ENCODE data around the gene ZNF511.

Gene ZNF511

DNA sequence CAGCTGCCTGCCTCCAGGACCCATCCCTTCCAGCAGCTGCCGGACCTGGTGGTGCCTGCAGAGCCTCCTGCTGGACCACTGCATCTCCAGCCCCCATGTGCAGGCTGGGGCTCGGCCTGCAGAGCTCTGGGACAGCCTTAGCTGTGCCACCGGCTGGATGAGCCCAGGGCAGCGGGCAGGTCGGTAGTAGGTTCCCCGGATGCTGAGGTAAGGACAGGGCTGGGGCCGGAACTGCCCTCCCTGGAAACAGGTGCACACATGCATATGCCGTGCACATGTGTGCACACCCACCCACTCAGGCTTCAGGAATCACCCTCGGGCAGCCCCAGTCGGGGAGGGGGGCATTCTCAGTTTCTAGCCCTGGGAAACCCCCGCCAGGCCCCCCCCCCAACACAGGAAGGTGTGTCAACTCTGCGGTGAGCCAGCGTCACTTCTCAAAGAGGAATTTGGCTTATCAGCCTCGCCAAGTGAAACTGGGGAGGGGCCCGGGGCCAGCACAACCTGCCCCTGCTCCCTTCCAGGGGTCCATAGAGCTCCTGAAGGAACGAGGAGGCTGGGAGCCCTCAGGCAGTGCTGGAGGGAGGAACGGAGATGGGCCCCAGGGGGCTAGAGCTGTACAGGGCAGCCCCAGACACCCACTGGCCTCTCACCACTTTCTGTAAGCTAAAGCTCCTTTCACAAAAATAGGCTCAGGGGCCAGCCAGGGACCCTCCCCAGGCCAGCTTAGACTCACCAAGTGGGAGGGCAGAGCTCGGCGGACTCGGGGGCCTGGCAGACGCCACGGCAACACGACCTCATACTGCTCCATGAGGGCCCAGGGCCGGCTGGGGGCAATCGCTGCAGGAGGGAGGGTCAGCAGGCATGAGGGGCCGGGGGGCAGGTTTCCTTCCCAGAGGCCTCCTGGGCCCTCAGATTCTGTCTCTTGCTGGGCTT, 33.7 kb upstream of the ZNF511 start:
- DNase-seq, result peak; percentile 94

DNA sequence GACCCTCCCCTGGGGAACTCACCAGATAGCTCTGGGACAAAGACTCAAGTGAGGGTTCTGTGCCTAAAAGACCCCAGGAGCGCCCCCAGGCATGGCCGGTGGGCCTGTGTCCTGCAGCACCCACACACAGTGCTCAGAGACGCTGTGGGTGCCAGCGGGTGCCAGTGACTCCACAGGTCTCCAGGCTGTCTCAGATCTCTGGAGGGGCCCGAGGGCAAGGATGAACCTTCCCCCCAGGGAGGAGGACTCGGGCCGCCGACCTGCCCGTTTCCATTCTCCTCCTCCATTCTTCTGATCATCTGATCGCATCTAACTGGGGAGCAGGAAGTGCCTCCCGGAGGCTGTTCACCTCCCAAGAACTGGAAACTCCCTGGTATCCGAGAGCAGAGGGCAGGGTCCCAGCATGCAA, 33.0 kb upstream of the ZNF511 start:
- peak; percentile 81 for DNase-seq

DNA sequence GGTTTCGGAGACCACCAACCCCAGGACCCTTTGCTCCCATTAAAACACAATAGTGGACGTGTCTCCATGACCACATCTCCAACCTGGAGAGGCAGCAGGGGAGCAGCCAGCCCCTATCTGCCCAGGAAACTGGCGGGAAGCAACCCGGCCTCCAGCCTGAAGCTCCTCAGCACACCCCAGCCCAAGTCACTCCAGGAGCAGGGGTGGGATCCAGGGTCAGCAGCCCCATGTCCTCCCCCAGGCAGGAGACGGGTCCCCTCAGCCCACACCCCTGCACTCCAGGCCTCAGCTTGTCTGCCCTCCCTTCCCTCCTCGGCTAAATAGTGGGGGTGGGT, 32.6 kb upstream of the ZNF511 start:
- no peak for DNase-seq

DNA sequence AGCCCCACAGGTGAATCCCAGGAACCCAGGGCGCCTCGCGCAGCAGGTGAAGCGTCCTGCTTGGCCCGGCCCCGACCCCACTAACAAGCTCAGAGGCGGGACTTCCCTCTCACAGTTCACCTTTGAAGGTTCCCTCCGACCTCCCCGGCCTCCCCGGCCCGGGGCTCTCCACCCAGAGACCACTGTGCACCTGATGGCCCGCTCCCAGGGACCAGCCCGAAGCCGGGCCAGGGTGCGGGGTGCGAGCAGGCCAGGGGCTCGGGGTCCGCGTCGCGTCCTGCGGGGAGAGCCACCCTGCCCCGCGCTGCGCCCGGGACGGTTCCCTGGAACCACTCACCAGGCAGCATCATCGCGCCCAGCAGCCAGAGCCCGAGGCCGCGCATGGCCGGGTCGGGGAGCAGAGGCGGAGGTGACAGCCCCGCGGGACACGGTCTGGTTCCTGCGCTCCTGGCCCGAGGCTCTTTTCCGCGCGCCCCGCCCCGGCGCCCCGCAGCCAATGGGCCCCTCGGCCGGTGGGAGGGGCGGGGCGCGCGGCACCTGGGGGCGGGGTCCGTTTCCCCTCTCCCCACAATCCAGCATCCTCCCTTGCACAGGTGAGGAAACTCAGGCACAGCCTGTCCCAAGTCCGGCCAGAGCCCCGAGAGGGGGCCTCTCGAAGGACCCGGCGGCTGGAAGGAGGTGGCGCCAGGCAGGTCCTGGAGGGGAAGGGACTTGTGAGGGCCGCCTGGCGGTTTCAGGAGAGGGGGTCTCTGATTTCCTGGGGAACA, 32.1 kb upstream of the ZNF511 start, which contains the start of gene ADAM8:
TSS of gene ADAM8 (minus strand) at position 434 of the 767 bp plus-strand sequence. CDS start at position 383, 51 bp downstream.
- DNase-seq, result peak; percentile 89

DNA sequence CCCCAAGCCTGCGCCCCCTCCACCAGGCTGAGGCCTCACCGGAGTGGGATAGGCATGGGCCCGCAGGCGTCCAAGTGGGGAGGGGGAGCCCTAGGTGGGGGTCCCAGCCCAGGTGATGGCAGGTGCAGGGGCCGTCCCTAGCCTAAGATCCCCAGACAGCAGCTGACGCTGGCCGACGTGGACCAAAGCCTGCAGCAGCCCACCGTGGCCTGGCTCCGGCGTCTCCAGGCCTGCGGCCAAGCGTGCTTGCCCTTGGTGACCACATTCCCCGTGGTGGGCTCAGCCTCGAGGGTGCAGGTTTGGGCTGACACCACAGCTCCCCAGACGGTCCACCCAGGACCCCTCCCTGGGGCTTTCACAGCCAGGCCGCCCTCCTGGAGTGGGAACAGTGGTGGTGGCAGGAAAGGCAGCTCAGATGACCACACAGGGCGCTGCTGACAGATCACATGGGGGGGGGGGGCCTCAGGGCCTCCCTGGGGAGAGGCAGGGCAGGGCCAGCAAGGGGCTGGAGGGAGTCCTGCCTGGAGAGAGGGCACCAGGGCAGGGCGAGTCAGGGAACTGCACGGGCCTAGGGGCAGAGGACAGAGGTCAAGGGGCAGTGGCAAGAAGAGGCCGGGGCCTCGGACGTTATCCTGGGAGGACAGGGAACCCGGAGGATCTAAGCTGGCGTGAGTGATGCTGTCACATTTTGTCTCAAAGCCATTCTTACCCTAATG, 31.3 kb upstream of the ZNF511 start:
- DNase-seq, result no peak

DNA sequence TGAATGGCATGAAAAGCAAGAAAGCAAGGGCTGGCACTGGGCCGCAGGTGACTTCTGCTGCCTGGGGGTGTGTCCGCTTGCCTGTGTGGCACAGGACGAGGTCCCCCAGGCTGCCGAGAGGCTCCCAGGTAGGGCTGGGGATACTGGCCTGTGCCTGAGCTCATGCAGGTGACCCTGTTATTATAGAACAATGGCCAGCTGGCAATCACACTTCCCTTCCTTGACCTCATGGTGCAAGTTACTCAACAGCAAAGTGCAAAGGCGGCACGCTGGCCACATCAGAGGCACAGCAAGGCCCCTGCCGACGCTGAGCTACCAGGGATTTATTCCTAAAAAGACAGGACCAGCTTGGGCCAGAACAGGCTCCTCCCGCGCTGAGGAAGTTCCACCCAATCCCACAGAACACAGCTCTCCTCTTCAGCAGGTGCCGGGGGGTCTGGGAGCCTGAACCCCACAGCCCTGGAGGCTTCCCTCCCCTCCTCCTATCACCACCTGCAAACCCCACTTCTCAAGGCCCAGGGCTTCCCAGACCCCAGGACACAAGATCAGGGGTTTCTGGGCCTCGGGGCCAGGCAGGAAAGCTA, 30.6 kb upstream of the ZNF511 start:
- DNase-seq, result no peak

DNA sequence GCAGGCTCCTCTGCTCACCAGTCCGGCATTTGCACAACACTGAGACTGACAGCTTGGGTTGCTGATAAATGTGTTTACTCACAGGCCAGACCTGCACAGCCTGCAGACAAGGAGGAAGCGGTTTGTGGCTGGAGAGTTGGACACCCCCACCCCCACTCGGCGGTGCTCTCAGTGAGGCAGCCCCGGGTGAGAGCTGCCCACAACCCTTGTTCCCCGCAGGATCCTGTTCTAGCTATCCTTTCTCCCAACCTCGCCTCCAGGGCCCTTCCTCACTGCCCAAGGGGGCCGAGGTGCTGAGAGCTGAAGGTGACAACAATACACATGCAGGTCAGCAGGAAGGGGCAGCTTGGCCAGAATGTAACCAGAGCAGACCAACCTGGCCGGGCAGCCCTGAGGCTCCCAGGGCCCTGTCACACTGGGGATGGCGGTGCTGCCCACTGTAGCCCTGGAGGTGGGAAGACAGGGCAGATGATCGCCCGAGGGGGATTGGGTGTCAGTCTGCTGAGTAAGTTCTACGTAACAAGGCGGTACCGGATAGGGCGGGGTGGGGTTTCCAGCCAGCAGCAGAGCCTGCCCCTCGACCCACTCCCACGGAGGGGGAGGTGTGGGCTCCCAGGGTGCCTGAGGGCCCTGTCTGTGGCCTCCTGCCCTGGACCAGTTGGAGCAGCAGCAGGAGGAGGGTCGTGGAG, 30.0 kb upstream of the ZNF511 start:
- peak; percentile 83 for DNase-seq

DNA sequence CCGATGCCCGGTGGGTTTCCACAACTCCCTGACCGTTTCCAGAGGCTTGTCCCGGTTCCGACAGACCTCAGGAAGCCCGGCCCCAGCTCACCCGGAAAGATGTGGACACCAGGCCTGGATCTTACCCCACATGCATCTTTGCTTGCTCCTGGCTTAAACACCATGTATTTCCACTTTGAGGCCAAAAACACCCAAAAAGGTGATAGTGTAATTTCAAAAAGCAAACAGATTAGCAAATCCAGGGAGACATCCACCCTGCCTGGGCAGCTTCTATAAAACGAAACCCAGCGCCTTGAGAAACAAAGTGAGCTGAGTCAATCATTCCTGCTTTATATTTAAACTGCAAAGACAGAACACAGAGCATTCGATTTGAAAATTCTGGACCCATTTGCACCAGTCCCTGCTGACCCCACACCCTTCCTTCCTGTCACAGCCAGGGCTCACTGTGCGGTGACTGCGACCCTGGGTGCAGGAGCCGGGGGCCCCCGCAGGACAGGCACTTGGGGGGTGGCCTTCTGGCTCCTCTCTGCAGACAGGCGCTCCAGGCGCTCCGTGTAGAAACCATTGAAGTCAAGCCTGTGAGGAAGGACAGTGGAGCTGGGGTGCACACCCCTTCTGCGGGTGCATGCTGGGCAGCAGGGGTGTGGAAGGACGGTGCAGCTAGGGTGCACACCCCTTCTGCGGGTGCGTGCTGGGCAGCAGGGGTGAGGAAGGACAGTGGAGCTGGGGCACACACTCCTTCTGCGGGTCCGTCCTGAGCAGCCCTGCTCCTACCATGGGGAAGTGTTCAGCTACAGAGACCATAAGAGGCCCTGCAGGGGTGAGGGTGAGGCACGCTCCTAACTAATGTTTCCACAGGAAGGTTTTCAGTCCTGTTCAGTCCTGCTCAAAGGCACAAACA, 29.1 kb upstream of the ZNF511 start:
- DNase-seq, result no peak

DNA sequence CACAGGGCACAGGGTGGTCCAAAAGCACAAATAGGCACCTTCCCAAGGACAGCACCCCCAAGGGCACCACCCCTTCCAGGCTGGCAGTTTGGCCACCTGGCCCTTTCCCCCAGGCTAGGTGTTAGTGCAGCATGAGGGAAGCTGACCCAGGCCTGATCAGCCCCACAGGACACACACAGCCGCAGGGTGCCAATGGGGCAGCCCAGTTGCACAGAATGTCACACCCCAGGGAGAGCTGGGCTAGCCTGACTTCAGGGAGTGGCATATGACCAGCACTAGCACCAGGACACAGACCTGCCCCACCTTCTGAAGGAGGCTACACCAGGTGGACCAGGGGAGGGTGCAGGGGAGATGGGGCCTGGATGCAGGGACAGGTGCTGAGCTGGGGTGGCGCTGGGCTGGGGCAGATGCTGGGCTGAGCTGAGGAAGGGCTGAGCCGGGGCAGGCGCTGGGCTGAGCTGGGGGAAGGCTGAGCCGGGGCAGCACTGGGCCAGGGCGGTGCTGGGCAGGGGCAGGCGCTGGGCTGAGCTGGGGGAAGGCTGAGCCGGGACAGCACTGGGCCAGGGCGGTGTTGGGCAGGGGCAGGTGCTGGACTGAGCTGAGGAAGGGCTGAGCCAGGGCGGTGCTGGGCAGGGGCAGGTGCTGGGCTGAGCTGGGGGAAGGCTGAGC, 28.2 kb upstream of the ZNF511 start:
- no peak for DNase-seq

DNA sequence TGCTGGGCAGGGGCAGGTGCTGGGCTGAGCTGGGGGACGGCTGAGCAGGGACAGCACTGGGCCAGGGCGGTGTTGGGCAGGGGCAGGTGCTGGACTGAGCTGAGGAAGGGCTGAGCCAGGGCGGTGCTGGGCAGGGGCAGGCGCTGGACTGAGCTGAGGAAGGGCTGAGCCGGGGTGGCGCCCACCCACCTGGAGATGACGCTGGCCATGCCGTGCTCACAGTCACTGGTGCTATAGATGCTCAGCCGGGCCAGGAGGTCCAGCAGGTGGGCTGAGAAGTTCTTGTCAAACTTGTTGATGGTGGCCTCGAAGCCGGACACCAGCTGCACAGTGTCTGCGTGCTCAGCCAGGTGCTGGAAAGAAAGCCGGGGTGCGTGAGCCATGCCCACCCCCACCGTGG, 27.6 kb upstream of the ZNF511 start:
- DNase-seq, result no peak

DNA sequence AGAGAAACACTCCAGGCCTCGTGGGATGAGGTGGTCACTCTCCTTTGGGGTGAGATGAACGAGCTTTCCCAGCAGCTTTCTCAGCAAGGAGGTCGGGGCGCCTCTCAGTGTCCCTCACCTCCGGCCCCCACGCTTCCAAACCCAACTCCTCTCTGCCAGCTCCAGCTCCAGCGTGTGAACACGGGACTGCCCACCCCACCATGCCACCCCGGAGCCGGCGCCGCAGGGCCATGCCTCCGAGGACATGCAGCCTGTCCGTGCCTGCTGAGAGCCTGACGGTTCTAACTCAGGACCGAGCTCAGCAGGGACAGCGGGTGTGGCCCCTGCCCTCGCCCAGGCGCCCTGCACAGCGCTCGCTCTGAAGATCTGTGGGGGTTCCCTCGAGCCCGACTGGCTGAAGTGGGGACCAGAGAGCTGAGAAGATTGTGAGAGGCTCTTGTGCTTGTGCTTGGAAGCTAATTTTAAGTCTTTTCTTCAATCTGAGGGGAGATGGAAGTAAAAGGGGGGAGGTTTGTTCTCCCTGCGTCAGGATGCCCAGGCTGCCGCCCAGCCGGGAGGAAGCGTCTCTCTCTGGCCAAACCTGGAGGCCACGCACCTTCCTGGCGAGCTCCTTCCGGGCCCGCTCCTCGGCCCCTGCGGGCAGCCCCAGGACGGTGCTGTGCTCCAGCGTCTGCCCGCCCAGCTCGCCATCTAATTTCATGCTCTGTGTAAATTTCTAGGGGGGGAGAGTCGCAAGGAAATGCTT, 26.9 kb upstream of the ZNF511 start:
- DNase-seq, result no peak

DNA sequence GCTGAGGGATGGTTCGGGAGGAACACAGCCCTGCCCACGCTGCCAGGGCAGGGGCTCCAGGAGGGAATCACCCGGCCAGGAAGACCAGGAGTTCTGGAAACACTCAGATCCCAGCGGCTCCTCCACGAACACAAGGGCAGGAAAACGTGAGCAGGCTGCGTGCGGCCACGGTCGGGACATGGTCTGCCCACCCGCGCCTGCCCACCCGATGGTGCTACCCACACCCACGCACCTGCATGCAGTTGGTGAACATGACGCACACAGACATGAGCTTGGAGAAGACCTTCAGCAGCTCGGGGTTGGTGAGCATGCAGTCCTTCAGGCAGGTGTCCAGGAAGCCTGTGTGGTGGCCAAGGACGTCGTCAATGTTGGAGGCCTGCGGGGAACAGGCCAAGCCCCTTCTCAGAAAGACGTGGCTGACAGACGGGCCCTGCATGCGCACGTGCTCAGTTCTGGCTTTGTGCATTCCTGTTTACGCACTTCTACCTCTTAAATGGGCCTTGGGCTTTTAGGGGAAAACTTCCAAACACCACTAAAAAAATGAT, 25.8 kb upstream of the ZNF511 start:
- DNase-seq, result no peak

DNA sequence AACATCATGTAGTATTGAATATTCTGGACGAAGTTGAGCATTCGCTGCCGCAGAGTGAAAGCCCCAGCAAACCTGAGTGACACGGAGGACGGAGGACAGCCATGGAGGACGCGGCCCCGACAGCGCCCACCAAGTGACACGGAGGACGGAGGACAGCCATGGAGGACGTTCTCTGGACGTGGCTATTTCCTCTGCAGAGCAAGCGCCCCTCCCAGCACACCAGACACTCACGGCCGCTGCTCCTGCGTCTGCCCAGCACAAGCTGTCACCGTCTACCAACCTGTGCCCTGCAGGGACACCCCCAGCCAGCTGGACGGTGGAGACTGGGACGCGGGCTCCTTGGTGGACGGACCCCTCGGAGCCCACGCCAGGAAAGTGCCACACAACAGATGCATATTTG, 24.8 kb upstream of the ZNF511 start:
- DNase-seq, result no peak

DNA sequence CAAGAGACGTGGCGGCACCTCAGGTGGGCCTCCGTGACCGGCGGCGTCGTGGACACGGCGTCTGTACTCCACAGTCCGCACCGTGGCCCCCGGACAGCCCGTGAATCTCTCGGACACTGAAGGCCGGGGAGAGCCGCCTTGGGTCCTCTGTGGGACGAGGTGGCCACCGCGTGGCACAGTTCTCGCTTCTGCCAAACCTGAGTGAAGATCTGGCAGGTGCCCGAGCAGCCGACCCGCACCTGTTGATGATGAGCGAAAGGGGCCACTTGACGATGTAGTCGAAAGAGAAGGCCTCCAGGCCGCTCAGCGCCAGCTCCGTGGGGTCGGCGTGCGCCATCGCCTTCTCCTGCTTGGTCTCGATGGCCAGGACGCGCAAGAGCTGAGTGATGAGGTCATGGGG, 23.5 kb upstream of the ZNF511 start:
- no peak for DNase-seq

DNA sequence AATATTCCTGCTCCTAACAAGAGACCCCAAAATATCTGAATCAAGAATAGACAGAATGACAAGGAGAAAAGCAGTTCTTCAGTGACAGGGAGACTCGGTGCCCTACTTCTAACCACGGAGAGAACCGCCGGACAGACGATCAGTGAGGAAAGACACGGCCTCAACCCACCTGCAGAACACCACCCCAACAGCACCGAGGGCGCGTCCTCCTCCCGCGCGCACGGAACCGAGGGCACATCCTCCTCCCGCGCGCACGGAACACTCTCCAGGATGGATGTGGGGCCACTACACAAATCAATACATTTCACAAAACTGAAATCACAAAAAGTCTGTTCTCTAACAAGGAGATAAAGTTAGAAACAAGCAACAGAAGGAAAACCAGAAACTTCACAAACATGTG, 22.3 kb upstream of the ZNF511 start:
- DNase-seq, result no peak

DNA sequence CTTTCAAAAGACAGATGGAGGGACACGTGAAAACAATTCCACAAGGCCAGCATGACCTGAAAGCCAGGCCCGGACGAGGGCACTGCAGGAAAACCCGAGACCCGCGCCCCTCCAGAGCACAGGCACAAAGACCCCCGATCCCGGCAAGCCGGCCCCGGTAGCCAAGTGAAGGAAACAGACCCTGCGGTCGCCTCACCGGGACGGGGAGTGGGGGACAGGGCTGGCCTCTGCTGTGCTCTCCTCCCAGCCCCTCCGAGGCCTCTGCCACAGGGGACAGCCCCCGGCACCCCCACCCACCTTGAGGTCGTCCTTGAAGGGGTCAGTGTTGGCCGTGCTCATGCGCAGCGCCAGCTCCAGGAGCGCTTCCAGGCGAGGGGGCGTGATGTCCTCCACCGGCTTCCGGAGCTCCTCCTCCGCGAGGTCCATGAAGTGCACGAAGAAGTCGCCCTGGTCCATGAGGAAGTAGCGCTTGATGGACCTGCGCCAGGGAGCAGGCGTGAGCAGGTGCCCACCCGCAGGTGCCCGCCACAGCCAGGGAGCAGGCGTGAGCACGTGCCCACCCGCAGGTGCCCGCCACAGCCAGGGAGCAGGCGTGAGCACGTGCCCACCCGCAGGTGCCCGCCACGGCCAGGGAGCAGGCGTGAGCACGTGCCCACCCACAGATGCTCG, 20.7 kb upstream of the ZNF511 start:
- no peak for DNase-seq

DNA sequence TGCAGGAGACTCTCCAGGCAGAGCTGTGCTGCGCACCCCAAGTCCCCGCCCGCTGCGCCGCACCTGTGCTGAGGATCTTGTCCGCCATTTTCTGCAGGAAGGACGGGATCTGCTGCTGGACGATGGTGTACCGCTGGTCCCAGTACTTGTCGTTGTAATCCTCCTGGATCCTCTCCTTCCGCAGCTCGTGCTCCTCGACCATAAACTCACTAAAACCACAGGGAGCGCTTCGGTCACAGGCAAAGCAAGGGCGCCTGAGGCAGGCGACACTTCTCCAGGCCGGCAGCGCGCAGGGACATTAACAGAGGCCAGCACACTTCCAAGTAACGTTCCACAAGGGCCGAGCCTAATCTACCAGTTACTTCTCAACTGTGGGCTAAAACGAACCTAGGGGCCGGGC, 19.0 kb upstream of the ZNF511 start:
- no peak for DNase-seq

DNA sequence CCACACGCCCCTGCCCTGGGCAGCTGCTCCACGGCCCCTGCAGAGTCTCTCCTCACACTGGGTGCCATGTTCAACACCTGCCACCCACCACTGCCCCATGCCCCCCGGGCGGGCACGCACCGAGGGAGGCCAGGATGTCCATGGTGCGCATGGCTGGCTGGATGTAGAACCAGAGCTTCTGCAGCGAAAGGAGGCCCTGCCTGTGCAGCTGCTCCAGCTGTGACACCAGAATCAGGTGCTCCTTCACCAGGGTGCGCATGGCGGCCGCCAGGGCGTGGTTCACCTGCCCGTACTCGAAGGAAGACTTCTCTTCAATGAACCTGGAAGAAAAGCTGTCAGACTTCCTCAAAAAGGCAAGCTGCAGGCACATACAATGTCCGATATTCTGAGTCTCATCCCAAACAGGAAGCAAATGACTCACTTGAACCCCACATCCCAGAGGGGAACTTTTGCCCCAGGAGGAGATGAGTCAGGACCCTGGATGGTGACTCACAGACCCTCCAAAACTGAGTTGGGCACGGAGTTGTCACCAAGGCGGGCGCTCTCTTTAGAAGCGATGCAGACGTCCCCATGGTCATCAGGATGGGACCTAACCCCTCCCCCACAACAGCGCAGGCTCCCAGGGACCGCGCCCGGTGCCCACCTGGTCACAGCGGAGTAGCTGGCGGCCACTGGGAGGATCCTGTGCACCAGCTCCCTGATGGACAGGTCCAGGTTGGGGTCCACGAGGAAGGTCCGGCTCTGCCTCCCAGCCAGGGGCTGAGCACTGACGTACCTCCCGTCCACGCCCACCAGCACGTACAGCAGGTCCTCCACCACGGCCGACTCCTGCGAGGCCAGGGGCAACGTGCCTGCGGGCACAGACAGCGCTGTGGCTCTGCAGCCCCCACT, 15.6 kb upstream of the ZNF511 start:
- peak; percentile 73 for DNase-seq
